ENCODE results near the gene DIPK1A.

DIPK1A gene

DNA sequence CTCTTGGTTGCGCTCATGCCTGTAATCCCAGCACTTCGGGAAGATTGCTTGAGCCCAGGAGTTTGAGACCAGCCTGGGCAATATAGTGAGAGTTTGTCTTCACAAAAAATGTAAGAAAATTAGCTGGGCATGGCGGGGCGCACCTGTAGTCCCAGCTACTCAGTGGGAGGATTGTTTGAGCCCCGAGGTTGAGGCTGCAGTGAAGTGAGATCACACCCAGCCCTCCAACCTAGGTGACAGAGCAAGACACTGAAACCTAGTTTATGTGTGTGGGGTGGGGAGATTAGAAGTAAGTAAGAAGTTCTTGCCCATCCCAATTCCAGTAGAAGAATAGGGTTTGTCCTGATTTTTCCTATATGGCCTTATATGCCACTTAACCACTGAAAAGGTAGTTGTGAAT lies 127.4 kb downstream of the DIPK1A start:
- no peak for FAIRE-seq

DNA sequence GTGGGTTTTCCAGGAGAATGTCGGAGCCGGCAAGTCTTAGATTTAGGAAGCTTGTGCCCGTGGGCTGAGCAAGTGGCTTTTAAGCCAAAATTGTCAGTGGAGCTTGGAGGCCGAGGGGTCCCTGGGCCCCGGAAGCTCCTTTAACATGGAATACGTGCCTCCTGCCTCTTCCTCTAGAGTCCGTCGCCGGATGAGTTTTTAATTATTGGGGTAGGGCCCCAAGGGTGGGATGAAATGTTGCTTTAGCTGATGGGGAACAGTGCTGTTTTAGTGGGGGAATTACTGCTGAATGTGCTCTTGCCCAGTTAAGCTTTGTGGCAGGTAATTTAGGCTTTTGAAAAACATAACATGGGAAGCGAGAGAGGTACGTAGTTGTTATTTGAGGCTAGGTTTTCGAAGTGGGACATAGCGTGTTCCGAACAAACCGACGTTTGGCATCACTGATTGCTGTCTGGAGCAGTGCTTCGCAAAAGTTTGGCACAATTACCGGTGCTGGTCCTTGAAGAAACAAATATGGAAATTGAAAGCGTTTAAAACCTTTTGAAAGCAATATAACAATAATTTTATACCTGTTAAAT lies 128.6 kb downstream of the DIPK1A start:
- no peak for FAIRE-seq

GRCh38 chr1:92831762-92832536 lies 129.3 kb downstream of the DIPK1A start, which contains the start of gene RPL5:
RPL5 (plus strand) TSS chr1:92832040; CDS start chr1:92832115, 75 bp downstream.
- FAIRE-seq, result no peak

DNA sequence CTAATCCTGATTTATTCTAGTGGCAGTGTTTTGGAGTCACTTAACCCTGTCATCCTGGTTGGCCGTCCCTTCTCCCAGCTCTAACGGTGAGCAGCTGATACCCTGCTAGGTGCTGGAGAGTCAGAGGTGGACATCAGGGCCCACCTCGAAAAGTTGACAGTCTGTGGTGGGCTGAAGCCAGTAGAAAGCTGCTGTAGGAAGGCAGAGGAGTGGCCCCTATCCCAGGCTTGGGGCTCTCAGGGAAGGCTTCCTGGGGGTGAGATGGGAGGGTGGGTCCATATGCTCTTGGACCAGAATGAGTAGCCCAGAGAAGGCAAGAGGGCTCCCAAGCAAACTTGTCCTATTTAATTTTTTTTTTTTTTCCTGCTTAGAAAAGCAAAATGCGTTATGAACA lies 129.9 kb downstream of the DIPK1A start:
- FAIRE-seq, result no peak

DNA sequence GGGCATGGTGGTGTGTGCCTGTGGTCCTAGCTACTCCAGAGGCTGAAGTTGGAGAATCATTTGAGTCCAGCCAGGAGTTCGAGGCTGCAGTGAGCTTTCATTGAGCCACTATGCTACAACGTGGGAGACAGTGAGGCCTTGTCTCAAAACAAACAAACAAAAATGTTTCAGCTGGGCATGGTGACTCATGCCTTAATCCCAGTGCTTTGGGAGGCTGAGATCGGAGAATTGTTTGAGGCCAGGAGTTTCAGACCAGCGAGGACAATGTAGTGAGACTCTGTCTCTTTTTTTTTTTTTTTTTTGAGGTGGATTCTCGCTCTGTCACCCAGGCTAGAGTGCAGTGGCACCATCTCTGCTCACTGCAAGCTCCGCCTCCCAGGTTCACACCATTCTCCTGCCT lies 134.5 kb downstream of the DIPK1A start:
- FAIRE-seq, result no peak

- FAIRE-seq, result no peak
Measured at GRCh38 chr1:92822879-92823278, 138.4 kb downstream of the DIPK1A start.

GRCh38 chr1:92820551-92820950 lies 140.7 kb downstream of the DIPK1A start:
- FAIRE-seq, result no peak

DNA sequence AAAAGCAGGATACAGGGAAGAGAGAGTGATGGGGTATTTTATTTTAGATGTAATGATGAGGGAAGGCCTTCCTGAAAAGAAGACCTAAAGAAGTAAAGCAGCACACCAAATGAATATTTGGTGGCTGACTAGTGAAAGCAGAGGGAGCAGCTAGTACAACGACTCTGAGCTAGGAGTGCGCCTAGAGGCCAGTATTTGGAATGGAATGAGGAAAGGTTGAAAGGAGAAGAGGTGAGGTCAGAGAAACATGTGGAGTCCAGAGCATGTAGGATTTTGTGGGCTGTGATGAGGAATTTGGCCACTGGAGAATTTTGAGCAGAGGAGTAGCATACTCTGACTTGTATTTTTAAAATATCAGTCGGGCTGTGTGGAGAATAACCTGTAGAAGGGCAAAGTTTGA lies 141.2 kb downstream of the DIPK1A start:
- no peak for FAIRE-seq

- no peak for FAIRE-seq
Measured at GRCh38 chr1:92817986-92818764, 143.1 kb downstream of the DIPK1A start.

DNA sequence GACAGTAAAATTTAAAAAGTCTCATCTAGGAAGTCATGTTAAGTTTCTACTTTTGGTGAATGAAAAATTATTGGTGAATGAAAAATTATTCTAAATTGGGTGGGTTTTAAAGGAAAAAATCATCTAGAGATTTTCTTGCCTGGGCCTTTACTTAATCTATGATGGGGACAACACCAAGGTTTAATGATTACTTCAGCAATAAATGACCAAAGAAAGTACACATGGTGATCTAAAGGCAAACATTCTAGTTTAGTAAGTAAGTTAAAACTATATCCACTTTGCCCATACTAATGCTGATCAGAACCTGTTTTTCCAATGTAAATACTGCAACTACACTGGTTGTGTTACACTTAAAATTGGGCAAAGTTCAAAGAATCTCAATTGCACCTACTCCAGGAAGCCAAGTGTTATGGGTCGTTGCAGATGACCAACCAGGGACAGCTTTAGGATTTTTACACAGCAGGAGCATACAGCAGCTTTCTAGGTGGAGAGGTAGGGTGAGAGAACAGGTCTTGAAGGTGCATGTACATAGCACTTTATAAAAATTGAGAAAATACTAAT lies 144.0 kb downstream of the DIPK1A start:
- FAIRE-seq, result no peak

GRCh38 chr1:92816732-92817131 lies 144.5 kb downstream of the DIPK1A start:
- FAIRE-seq, result no peak

DNA sequence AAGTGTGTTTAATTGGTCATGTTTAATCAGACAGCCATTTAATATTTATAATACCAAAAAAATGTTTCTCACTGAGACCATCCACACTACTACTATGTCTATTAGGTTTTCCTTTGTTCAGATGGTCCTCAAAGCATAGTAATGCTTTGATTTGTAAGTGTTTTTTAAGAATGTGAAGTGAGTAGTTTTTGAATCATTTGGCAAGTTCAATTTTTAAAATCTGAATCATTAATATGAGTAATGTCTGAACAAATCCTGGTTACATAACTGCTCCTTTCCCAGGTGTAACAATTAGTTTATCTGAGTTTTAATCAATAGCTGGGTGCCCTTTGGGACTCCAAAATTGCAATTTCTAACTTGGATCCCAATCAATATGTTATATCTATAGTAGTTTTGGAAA lies 152.9 kb downstream of the DIPK1A start:
- FAIRE-seq, result no peak

- no peak for FAIRE-seq
Measured at GRCh38 chr1:92805216-92805615, 156.0 kb downstream of the DIPK1A start.

DNA sequence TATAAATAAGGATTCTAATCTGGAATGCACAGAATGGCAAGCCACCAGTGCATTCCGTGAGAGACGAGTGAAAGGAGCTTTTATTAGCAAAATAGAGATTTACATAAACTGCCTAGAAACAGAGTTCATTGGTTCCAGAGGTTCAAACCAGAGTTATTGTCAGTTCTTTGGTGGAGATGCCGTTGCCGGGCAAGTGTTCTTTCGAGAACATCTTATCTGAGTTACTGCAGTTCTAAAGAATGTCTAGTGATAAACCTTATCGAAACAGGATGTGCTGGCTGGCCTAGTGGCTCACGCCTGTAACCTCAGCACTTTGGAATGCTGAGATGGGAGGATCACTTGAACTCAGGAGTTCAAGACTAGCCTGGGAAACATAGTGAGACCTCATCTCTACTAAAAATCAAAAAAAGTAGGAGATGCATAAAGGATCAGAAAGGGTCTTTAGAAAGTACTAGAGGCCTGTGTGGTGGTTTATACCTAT lies 156.5 kb downstream of the DIPK1A start:
- peak; percentile 98 for FAIRE-seq

GRCh38 chr1:92803140-92803887 lies 157.9 kb downstream of the DIPK1A start:
- FAIRE-seq, result no peak

DNA sequence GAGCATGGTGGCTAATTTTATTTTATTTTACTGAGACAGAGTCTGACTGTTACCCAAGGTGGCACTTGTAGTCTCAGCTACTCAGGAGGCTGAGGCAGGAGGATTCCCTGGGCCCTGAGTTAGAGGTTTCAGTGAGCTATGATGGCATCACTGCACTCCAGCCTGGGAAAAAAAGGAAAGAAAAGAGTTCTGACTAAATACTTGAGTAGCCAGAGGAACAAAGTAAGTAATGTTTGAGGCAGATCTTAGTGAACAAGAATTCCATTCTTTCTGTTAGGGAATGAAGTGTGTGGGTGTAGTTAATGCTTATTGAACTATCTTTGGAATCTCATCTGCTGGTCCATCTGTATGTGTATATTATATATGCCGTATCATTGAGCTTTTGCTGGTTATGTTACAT lies 163.3 kb downstream of the DIPK1A start:
- FAIRE-seq, result no peak

GRCh38 chr1:92797297-92797696 lies 164.0 kb downstream of the DIPK1A start:
- no peak for FAIRE-seq

DNA sequence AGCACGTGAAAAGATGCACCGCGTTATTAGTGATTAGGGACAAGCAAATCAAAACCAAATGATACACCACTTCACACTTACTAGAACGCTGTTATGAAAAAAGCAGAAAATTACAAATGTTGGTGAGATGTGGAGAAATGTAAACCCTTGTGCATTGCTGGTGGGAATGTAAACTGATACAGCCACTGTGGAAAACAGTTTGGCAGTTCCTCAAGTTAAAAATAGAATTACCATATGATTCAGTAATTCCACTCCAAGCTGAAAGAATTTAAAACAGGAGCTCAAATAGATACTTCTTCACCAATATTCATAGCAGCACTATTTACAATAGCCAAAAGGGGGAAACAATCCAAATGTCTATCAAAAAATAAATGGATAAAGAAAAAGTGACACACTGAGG lies 166.1 kb downstream of the DIPK1A start:
- no peak for FAIRE-seq

GRCh38 chr1:92792340-92792782 lies 168.9 kb downstream of the DIPK1A start:
- no peak for FAIRE-seq
